ENCODE measurements around the gene LARP7.

GRCh38 chr4:112626228-112626627, 10.7 kb upstream of the LARP7 start:
- TF ChIP-seq CTCF (IDR thresholded peaks at IDR 0.05): no peak
- TF ChIP-seq EZH2 (IDR thresholded peaks at IDR 0.05): no peak
